ENCODE data around the gene MLIP.
"Not testable (repeated sequence)": the region's sequence is repeated elsewhere in the genome, so short reads cannot be mapped to it uniquely, and the experiment has no call there.

MLIP gene

DNA sequence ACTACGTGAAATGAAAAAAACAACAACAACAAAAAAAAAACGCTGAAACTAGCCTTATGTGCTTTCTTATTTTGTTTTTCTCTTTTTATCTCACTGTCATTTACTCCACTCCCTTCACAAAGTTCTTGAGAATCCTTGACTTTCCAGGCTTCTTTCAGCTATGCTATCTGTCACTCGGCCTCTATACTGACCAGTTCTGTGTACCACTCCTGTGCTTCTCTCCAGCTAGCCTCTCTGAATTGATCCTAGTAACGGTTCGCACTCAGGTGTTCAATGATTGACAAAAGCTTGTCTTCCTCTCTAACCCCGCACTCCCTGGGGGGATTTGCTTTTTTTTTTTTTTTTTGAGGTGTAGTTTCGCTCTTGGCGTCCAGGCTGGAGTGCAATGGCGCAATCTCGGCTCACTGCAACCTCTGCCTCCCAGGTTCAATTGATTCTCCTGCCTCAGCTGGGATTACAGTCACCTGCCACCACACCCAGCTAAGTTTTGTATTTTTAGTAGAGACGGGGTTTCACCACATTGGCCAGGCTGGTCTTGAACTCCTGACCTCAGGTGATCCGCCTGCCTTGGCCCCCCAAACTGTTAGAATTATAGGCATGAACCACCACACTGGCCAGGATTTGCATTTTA is 31.8 kb downstream of the MLIP start:
- no peak for DNase-seq

DNA sequence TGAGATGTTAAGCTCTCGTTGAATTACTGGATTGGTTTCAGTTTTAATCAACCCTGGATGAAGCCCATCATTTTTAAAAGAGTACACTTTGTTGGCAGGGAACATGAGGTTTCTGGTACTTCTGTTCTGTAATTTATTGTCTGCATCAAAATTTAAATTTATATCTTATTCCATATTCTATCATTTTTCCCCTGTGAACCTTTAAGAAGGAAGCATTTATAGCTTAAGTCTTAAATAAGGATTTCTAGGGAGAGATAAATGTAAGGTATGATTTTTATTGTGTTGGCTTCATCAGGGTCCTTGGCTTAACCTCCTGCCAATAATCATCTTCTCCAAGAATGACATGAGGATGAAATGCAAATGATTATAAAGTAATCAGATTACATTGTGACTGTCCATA is 40.6 kb downstream of the MLIP start:
- DNase-seq: no peak

DNA sequence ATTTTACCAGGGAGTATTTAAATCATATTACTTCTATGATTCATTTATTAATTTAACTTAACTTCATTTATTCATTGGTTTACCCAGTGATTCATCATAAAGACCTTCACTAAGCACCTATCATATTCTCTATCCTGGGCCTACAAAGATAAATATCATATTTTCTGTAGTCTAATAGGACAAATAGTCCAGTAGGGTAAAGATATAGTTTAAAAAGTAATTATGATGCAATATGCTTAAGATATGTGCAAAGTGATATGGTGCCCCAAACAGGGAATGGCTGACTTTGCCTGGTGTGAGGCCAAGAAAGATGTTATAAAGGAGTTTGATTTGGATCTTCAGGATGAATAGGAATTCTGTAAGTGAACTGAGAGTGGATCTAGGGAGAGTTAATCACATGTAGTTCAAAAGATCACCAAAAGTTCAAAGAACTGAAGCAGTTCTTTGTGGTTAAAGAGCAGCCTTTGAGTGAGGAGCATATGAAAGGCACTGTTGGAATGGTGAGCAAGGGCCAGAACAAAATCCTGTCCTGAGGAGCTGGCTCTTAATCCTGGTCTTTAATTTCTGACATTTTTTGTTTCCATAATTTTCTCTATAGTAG is 45.5 kb downstream of the MLIP start:
- DNase-seq: no peak

DNA sequence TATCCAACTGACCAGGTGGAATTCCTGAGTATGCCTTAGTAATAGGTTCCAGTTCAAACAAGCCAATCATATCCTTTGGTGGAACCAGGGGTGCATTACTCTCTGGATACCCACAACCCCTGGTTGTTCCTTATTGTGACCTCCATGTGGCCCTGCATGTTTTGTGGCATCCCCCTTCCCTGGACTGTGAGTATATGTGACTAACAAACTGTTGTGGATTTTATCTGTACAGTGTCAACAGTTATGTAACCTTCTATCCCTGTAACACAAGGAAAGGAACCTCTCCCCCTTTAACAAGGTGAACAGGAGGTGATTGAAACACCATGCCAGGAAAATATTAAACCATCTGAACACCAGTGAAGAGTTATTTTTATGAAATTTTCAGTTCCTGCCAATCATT is 46.2 kb downstream of the MLIP start:
- no peak for DNase-seq

DNA sequence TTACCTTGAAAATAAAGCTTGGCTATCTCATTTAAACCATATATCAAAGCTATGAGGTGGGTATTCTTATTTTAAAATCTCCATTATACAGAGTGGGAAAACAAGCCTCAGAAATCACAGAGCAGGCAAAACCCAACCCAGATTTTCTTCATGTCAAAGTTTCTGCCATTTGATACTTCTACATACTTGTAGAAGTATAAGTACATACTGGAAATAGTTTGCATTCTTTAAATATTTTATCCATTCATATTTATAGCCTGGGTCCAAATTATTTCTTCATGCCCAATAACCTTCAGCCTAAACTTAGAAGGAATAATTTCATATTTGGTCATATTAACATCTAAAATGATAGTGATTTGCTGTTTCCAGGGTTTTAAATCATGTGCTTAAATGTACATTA is 61.8 kb downstream of the MLIP start:
- DNase-seq: no peak

DNA sequence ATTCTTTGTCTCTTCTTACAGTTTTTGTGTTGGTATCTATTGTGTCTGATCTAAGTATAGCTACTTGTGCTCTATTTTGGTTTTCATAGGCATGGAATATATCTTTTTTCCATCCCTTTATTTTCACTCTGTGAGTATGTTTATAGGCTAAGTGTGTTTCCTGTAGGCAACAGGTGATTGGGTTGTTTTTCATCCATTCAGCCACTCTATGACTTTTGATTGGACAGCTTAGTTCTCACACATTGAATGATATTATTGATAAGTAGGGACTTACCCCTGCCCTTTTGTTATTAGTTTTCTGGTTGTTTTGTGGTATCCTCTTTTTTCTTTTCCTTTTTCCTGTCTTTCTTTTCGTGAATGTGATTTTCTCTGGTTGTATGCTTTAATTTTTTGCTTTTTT is 67.9 kb downstream of the MLIP start:
- no peak for DNase-seq

DNA sequence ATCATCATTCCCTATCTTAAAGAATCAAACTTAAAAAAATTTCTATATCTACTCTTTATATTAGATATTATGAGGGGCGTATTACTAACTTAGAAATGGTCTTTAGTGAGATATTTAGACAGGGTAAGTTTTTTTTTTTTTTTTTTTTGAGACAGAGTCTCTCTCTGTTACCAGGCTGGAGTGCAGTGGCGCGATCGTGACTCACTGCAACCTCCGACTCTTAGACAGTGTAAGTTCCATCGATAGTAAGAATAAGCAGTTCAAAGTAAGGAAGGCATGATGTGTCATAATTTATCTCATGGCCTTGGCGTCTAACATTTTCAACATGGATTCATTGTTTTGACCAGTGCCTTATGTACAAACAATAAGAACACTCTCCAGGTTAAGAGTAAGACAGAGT is 72.4 kb downstream of the MLIP start:
- DNase-seq: no peak

DNA sequence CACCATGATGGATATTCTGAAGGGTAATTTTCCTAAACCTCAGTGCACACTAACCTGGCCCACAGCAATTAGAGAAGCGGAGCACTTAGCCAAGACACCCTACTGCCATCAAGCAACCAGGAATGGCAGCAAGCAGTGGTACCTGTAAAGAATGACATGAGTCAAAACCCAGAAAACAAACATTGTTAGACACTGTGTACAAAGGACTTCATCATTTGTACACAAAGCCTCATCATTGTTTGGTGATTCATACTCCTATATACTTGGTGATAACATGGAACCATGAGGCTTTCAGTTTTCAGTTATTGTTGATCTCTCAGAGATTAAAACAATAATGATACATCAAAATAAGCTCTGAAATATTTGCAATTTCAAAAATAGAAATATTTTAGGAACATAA is 74.6 kb downstream of the MLIP start:
- no peak for DNase-seq

DNA sequence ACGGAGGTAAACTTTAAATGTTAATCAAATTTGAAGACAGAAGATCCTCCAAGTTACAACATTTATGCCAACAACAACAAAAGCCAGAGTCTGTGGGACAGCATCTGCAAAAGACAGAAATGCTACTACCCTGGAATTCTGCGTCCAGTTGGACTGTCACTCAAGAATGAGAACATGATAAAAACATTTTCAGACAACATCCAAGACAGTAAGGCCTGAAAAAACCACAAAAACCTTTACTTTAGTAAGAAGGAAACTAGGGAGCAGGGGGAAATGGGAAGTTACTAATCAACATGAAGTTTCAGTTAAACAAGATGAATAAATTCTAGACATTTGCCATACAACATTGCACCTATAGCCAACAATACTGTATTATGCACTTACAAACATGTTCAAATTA is 77.6 kb downstream of the MLIP start:
- DNase-seq: no peak

DNA sequence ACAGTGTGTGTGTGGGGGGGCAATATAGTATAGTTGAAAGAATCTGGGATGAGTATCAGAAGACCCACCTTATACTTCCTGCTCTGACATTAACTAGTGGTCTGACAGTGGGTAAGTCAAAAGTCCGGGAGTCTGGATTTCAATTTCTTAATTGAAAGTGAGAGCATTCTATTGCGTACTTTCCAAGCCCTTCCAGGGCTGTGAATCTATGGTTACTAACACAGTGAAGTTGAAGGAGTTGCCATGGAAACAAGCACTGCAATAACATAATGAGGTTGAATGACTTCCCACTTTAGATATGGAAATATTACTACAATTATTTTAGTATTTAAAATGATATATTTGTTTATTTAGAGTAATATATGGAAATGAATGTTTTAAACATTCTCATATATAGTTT is 80.2 kb downstream of the MLIP start:
- no peak for DNase-seq

DNA sequence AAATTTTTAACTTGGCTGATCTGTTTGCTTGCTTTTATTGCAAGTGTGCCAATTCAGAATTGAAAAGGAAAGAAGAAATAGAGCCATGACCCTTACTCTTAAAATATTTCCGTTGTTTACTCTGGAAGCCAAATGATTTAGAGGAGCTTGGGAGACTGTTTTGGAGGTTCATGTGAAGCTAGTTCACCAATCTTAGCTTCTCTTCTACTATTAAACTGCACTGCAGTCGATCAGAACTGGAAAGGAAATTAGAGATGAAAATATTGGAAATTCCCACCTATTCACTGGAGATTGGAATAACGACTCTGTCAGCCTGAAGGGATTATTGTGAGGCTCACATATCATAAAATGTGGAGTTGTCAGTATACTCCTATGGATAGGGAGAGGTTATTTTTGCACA is 81.8 kb downstream of the MLIP start:
- no peak for DNase-seq

DNA sequence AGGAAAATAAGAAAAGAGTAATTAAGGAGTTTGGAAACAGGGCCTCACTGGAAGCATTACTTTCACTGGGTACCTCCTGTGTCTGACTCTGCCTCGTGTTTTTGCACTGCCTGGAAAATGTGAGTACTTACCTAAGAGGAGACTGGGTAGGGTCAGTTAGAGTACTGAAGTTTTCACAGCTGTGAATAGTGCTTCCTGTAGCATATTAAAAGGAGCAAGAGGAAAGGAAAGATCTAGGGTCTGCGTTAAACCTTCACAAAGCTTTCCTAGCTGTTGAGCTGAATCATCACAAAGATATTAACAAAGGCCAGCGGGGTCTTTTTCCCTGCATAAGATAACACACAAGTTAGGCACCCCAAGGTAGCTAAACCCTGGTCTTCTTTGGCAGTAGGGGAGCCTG is 82.3 kb downstream of the MLIP start:
- no peak for DNase-seq

DNA sequence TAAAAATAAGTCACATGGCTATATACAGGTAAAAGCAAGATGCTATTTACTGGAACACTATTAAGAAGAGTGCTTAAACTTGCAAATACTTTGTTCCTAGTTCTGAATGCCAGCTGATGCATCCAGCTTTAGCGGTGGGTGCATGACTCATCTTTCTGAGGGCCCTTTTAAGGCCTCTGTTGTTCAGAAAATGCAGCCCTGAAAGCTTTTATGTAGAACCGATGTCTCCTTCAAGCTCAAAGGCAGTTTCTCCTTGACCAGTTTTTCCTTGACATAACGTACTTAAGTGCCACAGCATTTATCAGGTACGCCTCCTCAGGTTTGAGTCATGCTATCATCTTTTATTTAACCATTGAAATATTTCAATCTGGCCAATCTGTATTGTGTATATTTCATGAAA is 82.8 kb downstream of the MLIP start:
- DNase-seq: no peak

DNA sequence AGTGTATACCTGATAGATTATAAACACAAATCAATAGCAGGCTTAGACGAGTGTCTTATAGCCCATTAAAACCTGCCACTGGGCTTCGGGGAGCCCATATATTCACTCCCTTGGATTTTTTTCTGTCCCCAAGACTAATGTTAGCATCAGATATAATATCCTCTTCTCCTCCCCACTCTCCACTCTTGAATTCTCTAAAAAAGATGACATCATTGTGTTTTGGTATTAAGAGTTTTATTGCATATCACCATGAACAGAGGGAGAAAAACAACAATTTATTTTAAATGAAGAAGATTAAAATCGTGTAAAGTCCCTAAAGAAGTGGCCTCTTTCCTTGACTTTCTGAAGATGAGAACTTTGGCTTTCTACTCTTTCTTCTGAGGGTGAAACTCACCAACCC is 84.4 kb downstream of the MLIP start:
- no peak for DNase-seq

DNA sequence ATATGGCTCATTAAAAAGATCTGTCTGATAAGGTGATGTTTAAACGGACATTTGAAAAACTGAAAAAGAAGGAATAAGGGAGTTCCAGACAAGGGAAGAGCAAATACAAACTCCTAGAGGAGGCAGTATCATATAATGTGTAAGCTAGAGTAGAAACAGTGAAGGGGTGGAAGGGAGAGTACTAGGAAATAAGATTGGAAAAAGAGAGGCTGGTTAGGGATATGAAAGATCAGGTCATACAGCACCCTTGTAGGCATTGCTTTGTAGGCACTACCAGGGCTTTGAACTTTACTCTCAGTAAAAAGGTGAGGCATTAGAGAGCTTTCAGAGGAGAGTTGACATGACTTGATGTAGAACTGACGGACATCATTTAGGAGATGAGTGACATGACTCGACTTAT is 85.7 kb downstream of the MLIP start:
- DNase-seq: no peak

DNA sequence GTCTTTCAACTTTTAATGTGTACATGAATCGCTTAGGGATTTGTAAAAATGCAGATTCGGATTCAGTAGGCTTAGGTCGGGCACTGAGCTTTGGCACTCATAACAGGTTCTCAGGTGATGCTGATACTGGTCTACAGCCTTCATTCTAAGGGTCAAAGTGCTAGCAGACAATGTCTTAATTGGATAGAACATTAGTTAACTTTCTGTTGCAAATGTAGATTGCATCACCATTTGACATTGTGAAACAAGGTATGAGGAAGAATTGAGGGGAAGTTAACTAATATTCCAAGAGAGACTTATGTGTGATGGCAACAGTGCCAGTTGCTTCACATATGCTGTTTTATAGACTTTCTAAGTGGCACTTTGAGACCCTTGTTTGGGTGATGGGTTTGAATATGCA is 86.9 kb downstream of the MLIP start:
- DNase-seq: no peak

DNA sequence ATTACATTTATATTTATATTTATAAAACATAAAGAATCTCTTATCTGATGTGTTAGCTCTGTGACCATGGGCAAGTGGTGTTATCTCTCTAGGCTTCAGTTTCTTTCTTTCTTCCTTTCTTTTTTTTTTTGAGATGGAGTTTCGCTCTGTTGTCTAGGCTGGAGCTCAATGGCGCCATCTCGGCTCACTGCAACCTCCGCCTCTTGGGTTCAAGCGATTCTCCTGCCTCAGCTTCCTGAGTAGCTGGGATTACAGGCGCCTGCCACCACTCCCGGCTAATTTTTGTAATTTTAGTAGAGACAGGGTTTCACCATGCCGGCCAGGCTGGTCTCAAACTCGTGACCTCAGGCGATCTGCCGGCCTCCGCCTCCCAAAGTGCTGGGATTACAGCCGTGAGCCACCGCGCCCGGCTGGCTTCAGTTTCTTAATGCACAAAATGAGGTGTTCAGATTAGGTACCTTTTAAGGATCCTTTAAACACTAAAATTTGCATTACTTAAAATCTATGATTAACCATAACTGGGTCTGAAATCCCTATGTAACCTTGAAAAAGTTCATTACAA is 92.3 kb downstream of the MLIP start:
- DNase-seq: not testable (repeated sequence)

DNA sequence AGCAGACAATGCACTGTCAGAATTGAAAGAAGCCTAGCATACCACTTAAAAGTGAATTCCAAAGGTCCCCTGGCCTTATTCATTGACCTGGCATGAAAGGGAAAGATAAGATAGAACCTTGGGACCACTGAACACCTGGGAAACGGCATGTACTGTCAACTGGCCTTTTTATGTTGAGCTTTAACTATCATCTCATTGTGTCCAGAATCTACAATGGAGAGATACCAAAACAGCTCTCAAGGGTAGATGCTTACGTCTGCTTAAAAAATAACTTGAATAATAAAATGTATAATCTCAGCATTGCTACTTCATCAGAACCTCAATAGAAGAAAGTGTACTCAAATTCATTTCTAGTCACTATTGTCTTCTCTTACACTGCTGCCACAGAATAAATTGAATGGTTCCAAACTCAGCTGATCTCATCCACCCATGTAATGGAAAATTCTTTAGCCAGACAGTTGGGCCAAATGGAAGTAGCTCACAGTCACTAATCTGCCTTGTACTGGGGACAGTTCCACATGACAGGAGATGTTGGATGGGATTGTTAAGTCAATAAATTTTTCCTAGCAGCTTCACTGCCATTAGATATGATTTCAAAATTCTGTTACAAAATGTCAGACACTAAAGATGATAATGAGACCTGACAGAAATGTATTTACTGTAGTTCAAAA is 93.8 kb downstream of the MLIP start:
- no peak for DNase-seq

DNA sequence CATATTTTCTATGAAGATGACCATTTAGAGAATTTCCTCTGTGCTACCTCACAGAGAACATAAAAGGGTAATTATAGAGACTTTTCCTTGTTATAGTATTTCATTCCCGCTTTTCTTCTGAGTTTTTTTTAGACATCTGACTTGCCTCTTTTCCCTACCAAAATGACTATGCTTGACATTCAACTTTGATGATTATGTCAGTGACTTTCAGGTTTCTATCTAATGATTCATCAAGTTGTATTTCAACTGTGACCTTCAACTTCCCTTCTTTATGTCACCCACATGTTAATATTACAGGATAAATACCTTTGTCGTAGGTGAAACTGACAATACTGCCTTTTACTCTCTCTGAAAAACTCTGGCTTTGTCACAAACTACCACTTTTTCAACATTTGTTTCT is 95.3 kb downstream of the MLIP start:
- DNase-seq: no peak

DNA sequence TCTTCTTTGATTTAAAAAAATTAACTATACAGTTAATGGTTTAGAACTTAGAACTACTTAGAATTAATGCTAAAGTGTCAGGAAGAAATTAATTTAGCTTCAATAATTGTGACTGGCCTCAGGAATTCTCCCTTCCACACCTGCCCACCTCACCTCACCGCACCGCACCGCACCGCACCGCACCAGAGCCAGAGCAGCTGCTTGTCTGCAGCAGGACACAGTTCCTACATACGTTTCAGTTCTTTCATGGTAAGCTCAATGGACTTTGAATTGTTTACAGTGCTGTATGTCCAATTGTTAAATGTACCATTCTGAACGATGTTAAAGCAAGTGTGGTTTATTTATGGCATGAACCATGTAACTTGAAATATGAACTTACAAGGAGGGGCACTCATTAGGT is 98.7 kb downstream of the MLIP start:
- DNase-seq: not testable (repeated sequence)

DNA sequence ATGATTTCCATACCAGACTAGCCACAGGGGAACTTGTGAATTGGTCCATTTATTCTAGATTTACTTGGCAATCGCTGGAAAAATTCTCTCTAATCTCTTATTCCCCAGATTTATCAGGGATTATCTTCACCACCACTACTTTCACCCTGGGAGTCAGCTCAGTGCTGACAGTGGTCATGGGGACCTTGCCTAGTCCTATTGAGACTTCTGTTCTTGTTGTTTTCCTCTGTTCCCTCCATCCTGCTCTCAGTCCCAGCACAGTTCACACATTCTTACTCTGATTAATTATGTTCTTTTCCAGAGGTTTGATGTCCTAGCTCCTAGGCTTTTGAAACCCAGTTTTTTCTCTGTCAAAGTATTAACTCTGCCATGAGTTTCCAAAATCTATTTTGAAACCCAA is 103.0 kb downstream of the MLIP start:
- DNase-seq: no peak

DNA sequence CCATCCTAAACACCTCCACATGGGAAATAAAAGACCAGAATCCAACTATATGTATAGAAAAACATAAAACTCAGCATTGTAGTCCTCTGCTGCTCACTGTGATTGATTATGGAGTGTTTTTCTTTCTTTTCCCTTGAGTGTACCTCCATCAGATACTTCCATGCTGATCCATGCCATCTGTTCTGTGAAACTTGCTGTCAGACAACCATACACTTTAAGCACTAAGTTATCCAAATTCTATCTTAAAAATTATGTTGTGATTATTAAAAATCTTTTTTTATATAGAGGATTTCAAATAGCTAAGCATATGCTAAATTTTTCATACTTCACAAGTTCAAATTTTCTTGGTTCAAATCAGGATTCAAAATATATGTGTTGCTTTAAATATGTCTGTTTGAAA is 105.1 kb downstream of the MLIP start:
- no peak for DNase-seq

DNA sequence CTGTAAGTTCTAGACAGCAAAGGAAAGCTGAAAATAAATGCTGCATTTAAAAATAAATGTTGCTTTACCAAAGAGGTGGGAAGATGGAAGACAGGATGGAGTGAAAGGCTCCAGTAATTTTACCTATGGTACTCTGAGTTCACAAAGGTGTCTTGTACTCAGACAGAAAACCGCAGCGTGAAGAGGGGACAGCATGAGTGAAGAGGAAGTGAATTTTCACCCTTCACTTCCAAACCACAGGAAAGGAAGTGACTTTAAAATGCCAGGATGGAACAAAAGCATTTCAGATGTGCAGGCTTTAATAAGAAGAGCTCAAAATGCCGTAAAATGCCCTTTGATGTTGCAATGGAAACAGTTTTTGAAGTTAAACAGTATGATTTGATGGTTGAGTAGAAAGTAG is 105.8 kb downstream of the MLIP start:
- DNase-seq: no peak

DNA sequence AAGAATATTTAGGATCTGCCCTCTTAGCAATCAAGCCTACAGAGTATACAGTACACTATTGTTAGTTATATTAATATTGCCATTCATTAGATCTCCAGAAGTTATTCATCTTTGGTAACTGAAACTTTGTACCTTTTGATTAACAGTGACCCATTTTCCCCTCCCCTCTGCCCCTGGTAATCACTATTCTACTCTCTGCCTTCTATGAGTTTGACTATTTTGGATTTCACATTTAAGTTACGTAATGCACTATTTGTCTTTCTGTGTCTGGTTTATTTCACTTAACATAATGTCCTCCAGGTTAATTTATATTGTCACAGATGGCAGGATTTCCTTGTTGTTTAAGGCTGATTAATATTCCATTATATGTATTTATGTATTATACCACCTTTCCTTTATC is 111.0 kb downstream of the MLIP start:
- no peak for DNase-seq

DNA sequence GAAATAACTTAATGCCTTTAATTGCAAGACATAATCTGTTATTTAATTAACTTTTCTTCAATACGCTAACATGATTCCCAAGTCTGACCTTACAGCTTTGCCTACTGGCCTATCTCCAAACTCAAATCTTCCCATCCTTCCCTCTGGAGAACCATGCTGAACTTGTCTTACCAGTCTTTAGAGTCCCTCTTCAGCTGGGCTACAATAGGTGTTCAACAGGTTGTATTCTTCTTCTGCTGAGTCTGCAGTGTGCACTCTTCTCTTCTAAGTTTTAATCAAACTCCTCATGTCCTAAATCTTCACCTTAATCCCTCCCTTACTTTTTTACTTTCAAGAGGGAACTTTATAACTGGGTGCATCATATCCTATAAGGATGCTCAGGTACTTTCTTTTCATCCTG is 121.5 kb downstream of the MLIP start:
- DNase-seq: no peak

Measured in activated effector memory CD4-positive, alpha-beta T cell treated with anti-CD3 and anti-CD28 coated beads, Interleukin-2, amount 50 U/mL, for 16 hours (primary cell).